LNCaP clone FGC (cell line): ENCODE data around the gene HERC4.
"Not testable (repeated sequence)": the region's sequence is repeated elsewhere in the genome, so short reads cannot be mapped to it uniquely, and the experiment has no call there.

Experiments
- DNase-seq: peaks from one replicate; pipeline ENCODE4 v3.0.0-alpha.2; 2011; ENCODE audit warnings: low read depth
- H3K4me3 ChIP-seq: 2 replicates; pipeline ENCODE4 v1.5.1; 2011; ENCODE audit warnings: mild to moderate bottlenecking, low read depth, low read length, control low read depth
- TF ChIP-seq, protein P1 (sequence below): IDR thresholded peaks from 2 replicates; pipeline ENCODE4 v1.5.1; 2012; ENCODE audit warnings: mild to moderate bottlenecking; ENCODE audit not compliant: control insufficient read depth, insufficient read depth; ENCODE audit errors: extremely low read depth

Gene HERC4

DNA sequence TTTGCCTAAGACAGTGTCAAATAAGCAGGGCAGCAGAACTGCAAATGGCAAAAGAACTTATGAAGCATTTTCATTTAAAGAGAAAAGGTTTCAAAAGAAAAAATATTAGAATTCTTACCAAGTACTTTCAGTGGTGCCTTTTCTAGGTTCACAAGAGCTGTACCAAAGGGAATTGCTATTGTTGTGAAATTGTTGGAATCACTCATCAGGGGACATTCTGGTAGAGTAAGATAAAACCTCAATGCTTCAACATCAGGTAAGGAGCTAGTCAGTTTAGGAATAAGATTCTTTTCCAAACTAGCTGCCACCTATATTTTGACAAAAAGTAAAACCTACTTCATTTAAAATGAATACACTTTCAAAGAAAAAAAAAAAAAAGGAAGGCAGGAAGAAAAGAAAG lies 85.0 kb downstream of the HERC4 start:
- TF ChIP-seq, protein P1, sequence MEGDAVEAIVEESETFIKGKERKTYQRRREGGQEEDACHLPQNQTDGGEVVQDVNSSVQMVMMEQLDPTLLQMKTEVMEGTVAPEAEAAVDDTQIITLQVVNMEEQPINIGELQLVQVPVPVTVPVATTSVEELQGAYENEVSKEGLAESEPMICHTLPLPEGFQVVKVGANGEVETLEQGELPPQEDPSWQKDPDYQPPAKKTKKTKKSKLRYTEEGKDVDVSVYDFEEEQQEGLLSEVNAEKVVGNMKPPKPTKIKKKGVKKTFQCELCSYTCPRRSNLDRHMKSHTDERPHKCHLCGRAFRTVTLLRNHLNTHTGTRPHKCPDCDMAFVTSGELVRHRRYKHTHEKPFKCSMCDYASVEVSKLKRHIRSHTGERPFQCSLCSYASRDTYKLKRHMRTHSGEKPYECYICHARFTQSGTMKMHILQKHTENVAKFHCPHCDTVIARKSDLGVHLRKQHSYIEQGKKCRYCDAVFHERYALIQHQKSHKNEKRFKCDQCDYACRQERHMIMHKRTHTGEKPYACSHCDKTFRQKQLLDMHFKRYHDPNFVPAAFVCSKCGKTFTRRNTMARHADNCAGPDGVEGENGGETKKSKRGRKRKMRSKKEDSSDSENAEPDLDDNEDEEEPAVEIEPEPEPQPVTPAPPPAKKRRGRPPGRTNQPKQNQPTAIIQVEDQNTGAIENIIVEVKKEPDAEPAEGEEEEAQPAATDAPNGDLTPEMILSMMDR = no peak
- no peak overlapping the region for H3K4me3 ChIP-seq
- no peak for DNase-seq

DNA sequence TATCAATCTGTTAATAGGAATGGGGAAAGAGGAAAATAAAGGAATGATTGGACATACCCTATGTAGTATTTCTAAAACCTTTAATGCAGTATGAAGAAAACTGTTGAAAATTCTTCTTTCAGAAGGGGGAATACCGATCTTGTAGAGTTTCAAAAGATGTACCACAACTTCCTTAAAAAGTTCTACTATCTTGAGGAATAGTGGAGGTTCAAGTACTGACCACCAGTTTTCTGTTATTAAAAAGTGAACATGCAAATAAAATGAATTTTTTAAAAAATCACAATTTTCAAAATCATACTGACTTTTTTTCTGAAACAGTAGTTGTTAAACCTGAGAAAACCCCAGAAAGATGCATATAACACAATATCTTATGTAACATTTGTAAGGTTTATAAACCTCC lies 86.5 kb downstream of the HERC4 start:
- H3K4me3 ChIP-seq = no peak overlapping the region
- DNase-seq = no peak
- TF ChIP-seq, protein P1 = no peak

DNA sequence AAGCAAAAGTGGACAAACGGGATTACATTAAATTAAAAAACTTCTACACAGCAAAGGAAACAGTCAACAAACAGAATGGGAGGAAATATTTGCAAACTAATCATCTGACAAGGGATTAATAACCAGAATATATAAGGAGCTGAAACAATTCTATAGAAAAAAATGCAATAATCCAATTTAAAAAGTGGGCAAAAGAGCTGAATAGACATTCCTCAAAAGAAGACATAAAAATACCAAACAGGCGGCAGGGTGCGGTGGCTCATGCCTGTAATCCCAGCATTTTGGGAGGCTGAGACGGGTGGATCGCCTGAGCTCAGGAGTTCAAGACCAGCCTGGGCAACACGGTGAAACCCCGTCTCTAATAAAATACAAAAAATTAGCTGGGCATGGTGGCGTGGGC lies 92.5 kb downstream of the HERC4 start:
- H3K4me3 ChIP-seq = not testable (repeated sequence)

DNA sequence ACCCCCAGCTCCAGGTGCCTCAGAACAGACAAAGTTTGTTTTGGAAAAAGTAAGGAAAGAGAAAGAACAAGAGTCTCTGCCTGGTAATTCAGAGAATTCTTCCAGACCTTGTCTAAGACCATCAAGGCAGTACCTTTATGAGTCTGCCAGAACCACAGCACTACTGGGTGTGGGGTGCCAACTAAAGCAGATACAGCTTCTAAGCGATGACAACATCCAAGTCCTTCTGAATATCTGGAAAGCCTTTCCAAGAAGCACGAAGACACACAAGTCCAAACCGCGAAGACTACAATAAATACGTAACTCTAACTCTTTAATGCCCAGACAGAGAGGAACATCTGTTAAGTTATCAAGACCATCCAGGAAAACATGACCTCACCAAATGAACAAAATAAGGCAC lies 96.3 kb downstream of the HERC4 start:
- TF ChIP-seq, protein P1 = no peak
- no peak for DNase-seq
- H3K4me3 ChIP-seq = no peak overlapping the region

More for the DNA sequence above, 92.5 kb downstream of the HERC4 start:
- not testable (repeated sequence) for DNase-seq

DNA sequence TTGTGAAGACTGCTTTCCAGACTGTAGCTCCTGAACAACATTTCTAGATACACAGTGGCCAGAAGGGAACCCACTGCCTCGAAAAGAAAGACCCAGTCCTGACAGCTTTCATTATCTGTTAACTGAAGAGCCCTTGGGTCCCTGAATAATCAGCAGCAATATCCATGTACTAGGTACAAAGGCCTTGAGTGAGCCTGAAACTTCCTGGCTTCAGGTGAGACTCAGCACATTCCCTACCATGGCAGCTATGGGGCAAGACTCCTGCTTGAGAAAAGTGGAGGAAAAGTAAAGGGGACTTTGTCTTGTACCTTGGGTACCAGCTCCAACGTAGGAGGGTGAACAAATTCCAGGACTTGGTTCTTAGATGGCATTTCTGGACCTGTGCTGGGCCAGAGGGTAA lies 97.8 kb downstream of the HERC4 start:
- TF ChIP-seq, protein P1 = no peak
- no peak for DNase-seq
- no peak overlapping the region for H3K4me3 ChIP-seq

DNA sequence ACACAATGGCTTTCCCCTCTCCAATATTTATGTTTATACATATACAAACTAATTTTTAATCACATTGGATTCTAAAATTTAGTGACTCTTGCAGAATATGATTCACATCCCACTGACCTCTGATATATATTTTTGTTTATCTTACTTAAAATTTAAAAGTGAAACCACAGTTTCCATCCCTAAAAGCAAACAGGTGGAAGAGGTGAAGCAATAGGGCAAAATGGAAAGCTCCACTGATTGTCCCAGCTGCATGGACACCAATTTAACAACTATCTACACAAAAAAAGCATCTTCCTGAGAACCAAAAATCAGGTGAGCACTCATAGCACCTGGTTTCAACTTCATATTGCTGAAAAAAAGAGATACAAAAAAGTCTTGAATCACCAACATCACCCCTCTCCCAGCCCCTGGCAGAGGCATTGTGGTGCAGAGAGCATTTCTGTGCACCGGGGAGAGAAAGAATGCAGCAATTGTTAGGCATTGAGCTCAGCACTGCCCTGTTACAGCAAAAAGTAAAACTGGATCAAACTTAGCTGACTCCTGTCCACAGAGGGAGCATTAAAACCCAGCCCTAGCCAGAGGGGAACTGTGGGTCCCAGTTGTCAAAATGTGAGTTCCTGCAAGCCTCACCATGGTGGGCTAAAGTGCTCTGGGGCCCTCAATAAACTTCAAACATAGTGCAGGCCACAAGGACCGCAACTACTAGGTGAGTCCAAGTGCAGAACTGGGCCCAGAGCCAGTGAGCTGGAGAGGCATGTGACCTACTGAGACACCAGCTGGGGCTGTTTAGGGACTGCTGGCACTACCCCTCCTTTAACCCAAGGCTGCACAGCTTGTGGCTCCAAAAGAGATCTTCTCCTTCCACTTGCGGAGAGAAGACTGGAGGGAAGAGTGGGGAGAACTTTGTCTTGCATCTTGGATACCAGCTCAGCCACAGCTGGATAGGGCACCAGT lies 98.5 kb downstream of the HERC4 start:
- H3K4me3 ChIP-seq = no peak overlapping the region
- no peak for DNase-seq
- TF ChIP-seq, protein P1 = no peak

DNA sequence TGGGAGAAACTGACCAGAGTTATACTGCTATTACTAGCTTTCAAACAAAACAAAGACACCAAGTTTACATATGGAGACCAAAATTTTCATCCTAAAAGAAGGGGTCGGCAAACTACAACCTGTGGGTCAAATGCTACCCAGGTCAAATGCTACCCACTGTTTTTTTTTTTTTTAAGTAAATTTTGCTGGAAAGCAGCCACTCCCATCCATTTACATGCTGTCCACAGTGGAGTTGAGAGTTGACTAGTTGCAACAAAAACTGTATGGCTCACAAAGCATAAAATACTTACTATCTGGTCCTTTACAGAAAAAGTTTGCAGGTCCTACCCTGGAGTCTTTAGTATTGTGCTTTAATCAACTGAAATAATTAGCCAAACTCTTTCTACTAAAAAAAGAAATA lies 99.2 kb downstream of the HERC4 start:
- H3K4me3 ChIP-seq = no peak overlapping the region
- TF ChIP-seq, protein P1 = no peak
- DNase-seq = no peak
